Right lobe of liver (tissue), 6 donors: ENCODE measurements around the gene LYPD6. TPM values are rescaled to one million over a fixed set of nuclear protein-coding genes. Genes with fewer than 3 reads are reported as not detected.

Experiments
- ATAC-seq, 4 donors: fragments of 200-7000 bp; cut with Tn5 transposase; one replicate each; pipeline ENCODE4 v1.9.1; 2020; ENCODE audit warnings: mild to moderate bottlenecking in 4 of 4, moderate library complexity in 4 of 4
- DNase-seq, 3 donors: peaks; one replicate each; pipeline ENCODE4 v3.0.0-alpha.2; 2020
- H3K27ac ChIP-seq, 3 donors: fragments of 200-600 bp; one replicate each; pipeline ENCODE4 v1.8.0; 2022
- H3K27me3 ChIP-seq, 2 donors: fragments of 200-600 bp; one replicate each; pipeline ENCODE4 v1.8.0; 2022
- H3K36me3 ChIP-seq, 4 donors: fragments of 200-600 bp; sonication (generic) in 1 of 4; one replicate each; pipeline versions ENCODE4 v1.5.1 to v1.8.0; 2017 to 2022; ENCODE audit warnings: control low read depth in 1 of 4
- H3K4me1 ChIP-seq, 4 donors: fragments of 200-600 bp; sonication (generic) in 1 of 4; one replicate each; pipeline versions ENCODE4 v1.5.1 to v1.8.0; 2017 to 2022; ENCODE audit warnings: control low read depth in 1 of 4
- H3K4me3 ChIP-seq, 3 donors: fragments of 200-600 bp; one replicate each; pipeline ENCODE4 v1.8.0; 2022
- H3K9me3 ChIP-seq, 4 donors: fragments of 200-600 bp; sonication (generic) in 1 of 4; one replicate each; pipeline versions ENCODE4 v1.5.1 to v1.8.0; 2017 to 2022; ENCODE audit warnings: control low read depth in 1 of 4
- POLR2A ChIP-seq: fragments of 450-650 bp; IDR thresholded peaks from one replicate; pipeline ENCODE4 v1.6.1; 2017; ENCODE audit warnings: antibody characterized with exemption, mild to moderate bottlenecking
- WGBS: methylation state at CpG from one replicate; pipeline ENCODE4 v1.1.6; 2018; ENCODE audit warnings: low coverage, low lambda C conversion rate; ENCODE audit not compliant: insufficient coverage; ENCODE audit errors: missing lambda C conversion rate; 5-methylcytosine and 5-hydroxymethylcytosine counted together
- intact Hi-C, 2 donors: fragments of 100-400 bp; cut with DNase I; formaldehyde crosslinking; loops; one replicate each; pipeline versions ENCODE4 v1.11.2 to v1.14.1; 2022
- total RNA-seq, 6 experiments: library from RNA; depleted of rRNA in 2 of 6; stranded (reverse); fragments of >200 nt in 2 of 6; fragmentation: NEBNext Ultra II Directional in 3 of 6; extraction: Animal tissue kit (Norgen Biotek cat#: 25700) in 3 of 6; gene quantifications; one replicate each; pipeline versions ENCODE4 v1.1.0 to v1.2.4, GENCODE V29; 2016 to 2023
- TF ChIP-seq, protein P1 (sequence below), 4 donors: fragments of 200-600 bp in 3 of 4; fragments of 450-650 bp in 1 of 4; IDR thresholded peaks; one replicate each; pipeline versions ENCODE4 v1.5.1 to v1.8.0; 2016 to 2022; ENCODE audit warnings: antibody characterized with exemption in 4 of 4, mild to moderate bottlenecking in 2 of 4
- donor health status: DM: no; HTN: yes; CAD: no.
- donor health status: DM: no; HTN: no; CAD: no.
- donor health status: DM: no; HTN: no; CAD: no.
- donor health status: DM: no; HTN: yes; CAD: no.
- donor health status: DM: no; HTN: yes; CAD: no.

Gene LYPD6
- total RNA-seq, 6 experiments from 2014 or later, result 0.04 to 0.26 (median 0.12) TPM; not detected in 2

DNA sequence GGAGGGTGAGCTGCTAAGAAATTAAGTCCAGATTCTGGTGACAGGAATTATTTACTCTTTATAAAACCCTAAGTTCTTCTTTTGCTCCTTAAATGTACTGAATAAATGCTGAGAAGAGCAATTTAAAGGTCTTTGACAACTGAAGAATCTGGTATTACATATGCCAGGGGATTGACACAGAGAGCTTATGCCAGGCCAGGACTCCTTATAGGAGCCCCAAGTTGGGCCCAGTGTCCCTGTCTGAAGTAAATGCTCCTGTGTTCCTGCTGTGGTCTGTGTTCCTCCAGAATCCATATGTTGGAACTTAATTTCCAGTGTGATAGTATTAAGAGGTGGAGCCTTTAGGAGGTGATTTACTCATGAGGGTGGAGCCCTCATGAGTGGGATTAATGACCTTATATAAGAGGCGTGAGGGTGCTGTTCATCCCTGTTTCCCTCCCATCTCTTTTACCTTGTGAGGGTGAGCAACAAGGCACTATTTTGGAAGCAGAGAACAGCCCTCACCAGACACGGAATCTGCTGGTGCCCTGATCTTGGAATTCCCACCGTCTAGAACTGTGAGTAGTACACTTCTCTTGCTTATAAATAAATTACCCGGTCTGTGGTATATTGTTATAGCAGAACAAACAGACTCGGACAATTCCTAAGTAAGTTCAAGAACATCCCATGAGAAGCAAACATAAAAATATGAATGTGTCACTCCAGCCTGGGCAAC lies 39.8 kb downstream of the LYPD6 start:
- no peaks in the 10 kb centered on the region for H3K36me3 ChIP-seq
- ATAC-seq (no peak), DNase-seq (no peak)
- no peak overlapping the region for H3K4me3 ChIP-seq
- 60% methylated on average over 4 of the region's 5 CpGs for WGBS
- no peaks in the 10 kb centered on the region for H3K27me3 ChIP-seq
- H3K27ac ChIP-seq, result no peak overlapping the region
- peaks cover 0 to 14% (median 0%) of the 10 kb centered on the region in 4 donors for H3K4me1 ChIP-seq
- intact Hi-C loops, result no loop called here
- no peak for TF ChIP-seq POLR2A
- TF ChIP-seq, protein P1, sequence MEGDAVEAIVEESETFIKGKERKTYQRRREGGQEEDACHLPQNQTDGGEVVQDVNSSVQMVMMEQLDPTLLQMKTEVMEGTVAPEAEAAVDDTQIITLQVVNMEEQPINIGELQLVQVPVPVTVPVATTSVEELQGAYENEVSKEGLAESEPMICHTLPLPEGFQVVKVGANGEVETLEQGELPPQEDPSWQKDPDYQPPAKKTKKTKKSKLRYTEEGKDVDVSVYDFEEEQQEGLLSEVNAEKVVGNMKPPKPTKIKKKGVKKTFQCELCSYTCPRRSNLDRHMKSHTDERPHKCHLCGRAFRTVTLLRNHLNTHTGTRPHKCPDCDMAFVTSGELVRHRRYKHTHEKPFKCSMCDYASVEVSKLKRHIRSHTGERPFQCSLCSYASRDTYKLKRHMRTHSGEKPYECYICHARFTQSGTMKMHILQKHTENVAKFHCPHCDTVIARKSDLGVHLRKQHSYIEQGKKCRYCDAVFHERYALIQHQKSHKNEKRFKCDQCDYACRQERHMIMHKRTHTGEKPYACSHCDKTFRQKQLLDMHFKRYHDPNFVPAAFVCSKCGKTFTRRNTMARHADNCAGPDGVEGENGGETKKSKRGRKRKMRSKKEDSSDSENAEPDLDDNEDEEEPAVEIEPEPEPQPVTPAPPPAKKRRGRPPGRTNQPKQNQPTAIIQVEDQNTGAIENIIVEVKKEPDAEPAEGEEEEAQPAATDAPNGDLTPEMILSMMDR (IDR thresholded peaks at IDR 0.05), result no peak
- H3K9me3 ChIP-seq, result no peaks in the 10 kb centered on the region

DNA sequence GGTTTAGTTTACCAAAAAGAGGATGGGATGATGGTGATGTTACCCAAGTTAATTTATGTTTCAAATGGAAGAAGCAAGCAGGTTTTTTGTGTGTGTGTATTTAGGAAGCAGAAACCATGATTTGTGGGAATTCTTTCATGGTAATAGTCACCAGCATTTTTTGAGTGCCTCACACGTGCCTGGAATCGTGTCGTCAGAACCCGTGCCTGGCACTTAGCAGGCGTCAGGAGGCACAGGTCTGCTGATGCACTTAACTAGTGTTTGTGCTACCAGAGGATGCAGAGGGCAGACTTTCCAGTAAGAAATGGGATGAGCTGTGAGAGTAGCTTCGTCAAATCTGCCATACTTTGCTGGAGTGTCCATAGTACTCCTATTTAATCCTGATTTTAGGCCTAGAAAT lies 41.1 kb downstream of the LYPD6 start:
- no peak for ATAC-seq
- intact Hi-C loops, result no loop called here
- DNase-seq, result no peak
- Histone ChIP-seq H3K36me3 (no peaks in the 10 kb centered on the region), H3K4me1 (peaks cover 0 to 3% (median 0%) of the 10 kb centered on the region in 4 donors), H3K27me3 (no peaks in the 10 kb centered on the region), H3K9me3 (no peaks in the 10 kb centered on the region), H3K27ac (no peak overlapping the region), H3K4me3 (no peak overlapping the region)
- no peak for TF ChIP-seq POLR2A
- TF ChIP-seq, protein P1 (IDR thresholded peaks at IDR 0.05), result no peak
- WGBS, result 84% methylated on average over 5 of the region's 6 CpGs

DNA sequence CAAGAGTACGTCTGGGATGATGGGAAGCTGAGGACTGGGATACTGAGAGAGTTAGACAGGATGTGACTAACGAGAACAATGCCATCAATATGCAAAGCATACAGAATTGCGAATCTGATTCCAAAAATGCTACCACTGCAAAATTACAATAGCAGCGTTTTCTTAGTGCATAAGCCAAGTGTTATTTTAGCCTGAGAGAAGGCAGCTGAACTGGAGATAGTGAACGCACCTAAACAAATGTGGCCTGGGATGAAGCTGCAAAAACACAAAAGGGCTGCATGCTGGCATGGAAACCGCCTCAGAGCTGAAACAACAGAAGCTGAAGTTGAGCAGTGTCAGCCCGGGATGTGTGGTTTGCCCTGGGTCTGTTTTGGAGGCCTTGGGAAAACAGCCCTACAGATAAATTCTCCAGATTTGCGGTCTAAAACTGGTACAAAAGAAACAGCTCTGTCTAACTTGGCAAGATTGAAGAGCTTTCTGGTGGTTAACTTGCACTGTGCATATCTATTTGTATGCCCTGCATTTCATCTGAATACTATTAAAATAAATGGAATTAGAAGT lies 45.5 kb downstream of the LYPD6 start:
- TF ChIP-seq, protein P1 (IDR thresholded peaks at IDR 0.05), result no peak
- TF ChIP-seq POLR2A, result no peak
- 57% methylated on average over 7 of the region's 8 CpGs for WGBS

DNA sequence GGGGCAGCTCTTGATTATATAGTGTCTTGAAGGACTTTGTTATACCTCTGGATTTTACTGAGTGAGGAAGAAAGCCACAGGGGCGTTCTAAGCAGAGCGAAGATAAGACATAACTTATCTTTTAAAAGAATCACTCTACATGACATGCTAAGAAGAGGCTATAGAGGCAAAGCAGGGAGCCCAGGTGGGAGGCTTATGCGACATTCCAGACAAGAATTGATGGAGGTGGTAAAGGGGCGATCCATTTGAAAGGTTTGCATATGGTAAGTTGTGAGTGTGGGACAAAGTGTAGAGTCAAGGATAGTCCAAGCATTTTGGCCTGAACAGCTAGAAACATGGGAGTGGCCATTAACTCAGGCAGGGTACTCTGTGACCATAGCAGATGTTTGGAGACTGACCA lies 49.8 kb downstream of the LYPD6 start:
- TF ChIP-seq POLR2A, result no peak
- TF ChIP-seq, protein P1 (IDR thresholded peaks at IDR 0.05), result no peak
- no peaks in the 10 kb centered on the region for H3K9me3 ChIP-seq
- no peaks in the 10 kb centered on the region for H3K27me3 ChIP-seq
- intact Hi-C loops, result no loop called here
- H3K4me1 ChIP-seq, result no peaks in the 10 kb centered on the region
- no peaks in the 10 kb centered on the region for H3K36me3 ChIP-seq
- ATAC-seq (no peak), DNase-seq (no peak)
- no peak overlapping the region for H3K4me3 ChIP-seq
- no peak overlapping the region for H3K27ac ChIP-seq
- 75% methylated on average over 4 of the region's 4 CpGs for WGBS

More for the DNA sequence above, 45.5 kb downstream of the LYPD6 start:
- Histone ChIP-seq H3K27ac (no peak overlapping the region), H3K27me3 (no peaks in the 10 kb centered on the region), H3K36me3 (no peaks in the 10 kb centered on the region), H3K4me1 (no peaks in the 10 kb centered on the region), H3K9me3 (no peaks in the 10 kb centered on the region), H3K4me3 (no peak overlapping the region)
- intact Hi-C loops, result no loop called here
- no peak for ATAC-seq
- DNase-seq, result no peak
